Measurements from ENCODE around the gene LRP1B.

Gene LRP1B

DNA sequence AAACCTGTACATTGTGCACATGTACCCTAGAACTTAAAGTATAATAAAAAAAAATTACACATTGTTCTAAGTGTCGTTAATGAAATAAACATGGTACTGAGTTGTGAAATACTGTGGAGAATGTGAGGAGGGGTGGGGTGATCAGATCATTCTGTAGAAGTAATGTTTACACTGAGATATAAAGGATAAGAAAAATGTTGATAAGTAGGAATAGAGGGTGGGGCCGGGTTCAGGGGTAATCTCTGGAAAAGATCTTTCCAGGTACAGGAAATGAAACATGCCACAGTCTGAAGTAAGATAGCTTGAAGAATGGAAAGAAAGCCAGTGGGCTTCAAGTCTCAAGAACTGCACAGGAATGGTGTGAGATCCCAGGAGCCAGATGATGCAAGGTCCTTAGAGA, 1482.4 kb downstream of the LRP1B start:
- H3K9ac ChIP-seq (ENCODE audit: low read length) = no peak overlapping the region
- no peak for DNase-seq
- no peak overlapping the region for H2AFZ ChIP-seq (ENCODE audit: low read length)
- no peaks in the 10 kb centered on the region for H3K9me3 ChIP-seq (replicated peaks; ENCODE audit: insufficient read depth, low read length)
- H3K4me3 ChIP-seq (ENCODE audit: low read length) = no peak overlapping the region
- H4K20me1 ChIP-seq (ENCODE audit: insufficient read depth, low read length) = no peaks in the 10 kb centered on the region
- no peaks in the 10 kb centered on the region for H3K79me2 ChIP-seq (ENCODE audit: low read length)
- TF ChIP-seq, protein P1, sequence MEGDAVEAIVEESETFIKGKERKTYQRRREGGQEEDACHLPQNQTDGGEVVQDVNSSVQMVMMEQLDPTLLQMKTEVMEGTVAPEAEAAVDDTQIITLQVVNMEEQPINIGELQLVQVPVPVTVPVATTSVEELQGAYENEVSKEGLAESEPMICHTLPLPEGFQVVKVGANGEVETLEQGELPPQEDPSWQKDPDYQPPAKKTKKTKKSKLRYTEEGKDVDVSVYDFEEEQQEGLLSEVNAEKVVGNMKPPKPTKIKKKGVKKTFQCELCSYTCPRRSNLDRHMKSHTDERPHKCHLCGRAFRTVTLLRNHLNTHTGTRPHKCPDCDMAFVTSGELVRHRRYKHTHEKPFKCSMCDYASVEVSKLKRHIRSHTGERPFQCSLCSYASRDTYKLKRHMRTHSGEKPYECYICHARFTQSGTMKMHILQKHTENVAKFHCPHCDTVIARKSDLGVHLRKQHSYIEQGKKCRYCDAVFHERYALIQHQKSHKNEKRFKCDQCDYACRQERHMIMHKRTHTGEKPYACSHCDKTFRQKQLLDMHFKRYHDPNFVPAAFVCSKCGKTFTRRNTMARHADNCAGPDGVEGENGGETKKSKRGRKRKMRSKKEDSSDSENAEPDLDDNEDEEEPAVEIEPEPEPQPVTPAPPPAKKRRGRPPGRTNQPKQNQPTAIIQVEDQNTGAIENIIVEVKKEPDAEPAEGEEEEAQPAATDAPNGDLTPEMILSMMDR (IDR thresholded peaks at IDR 0.05; ENCODE audit: low read length) = no peak
- TF ChIP-seq EZH2 (optimal IDR thresholded peaks at IDR 0.05; ENCODE audit: low read depth, low read length) (no peak), EZH2phosphoT487 (IDR thresholded peaks at IDR 0.05; ENCODE audit: low read length) (no peak)
- H3K36me3 ChIP-seq (replicated peaks; ENCODE audit: insufficient read depth, low read length) = no peaks in the 10 kb centered on the region
- no peak overlapping the region for H3K4me2 ChIP-seq (ENCODE audit: low read depth, low read length)
- H3F3A ChIP-seq (ENCODE audit: insufficient read depth, low read length) = no peaks in the 10 kb centered on the region
- H3K4me1 ChIP-seq (ENCODE audit: low read length) = no peaks in the 10 kb centered on the region
- H3K27me3 ChIP-seq (replicated peaks; ENCODE audit: insufficient read depth, low read length) = no peaks in the 10 kb centered on the region
- no peaks in the 10 kb centered on the region for H3K9me2 ChIP-seq (replicated peaks; ENCODE audit: insufficient read depth, low read length)
- no peak overlapping the region for H3K27ac ChIP-seq (ENCODE audit: low read length)

DNA sequence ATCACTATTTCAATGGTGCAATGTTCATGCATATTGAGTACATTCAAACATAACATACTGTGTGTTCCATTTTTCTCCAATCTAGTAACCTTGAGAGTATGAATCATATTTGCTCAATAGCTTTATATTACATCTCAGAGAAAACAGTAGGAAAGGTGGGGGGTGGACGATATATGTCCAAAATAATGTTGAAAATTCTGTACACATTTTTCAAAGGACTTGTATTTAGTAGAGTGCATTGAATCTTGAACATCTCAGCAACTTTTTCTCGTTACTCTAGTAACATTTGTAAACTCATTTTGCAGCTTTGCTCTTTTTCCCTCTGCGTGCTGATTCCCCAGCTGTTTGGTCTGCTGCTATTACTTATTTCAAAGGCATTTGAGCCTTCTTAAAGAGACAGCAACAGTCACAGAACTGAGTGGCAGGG, 1487.0 kb downstream of the LRP1B start:
- Histone ChIP-seq H3K27me3 (replicated peaks; ENCODE audit: insufficient read depth, low read length) (no peaks in the 10 kb centered on the region), H2AFZ (ENCODE audit: low read length) (no peak overlapping the region), H4K20me1 (ENCODE audit: insufficient read depth, low read length) (no peaks in the 10 kb centered on the region), H3K4me3 (ENCODE audit: low read length) (no peak overlapping the region), H3K4me1 (ENCODE audit: low read length) (no peaks in the 10 kb centered on the region), H3K27ac (ENCODE audit: low read length) (no peak overlapping the region), H3K36me3 (replicated peaks; ENCODE audit: insufficient read depth, low read length) (no peaks in the 10 kb centered on the region), H3K9ac (ENCODE audit: low read length) (no peak overlapping the region), H3F3A (ENCODE audit: insufficient read depth, low read length) (no peaks in the 10 kb centered on the region), H3K4me2 (ENCODE audit: low read depth, low read length) (no peak overlapping the region), H3K79me2 (ENCODE audit: low read length) (no peaks in the 10 kb centered on the region), H3K9me2 (replicated peaks; ENCODE audit: insufficient read depth, low read length) (no peaks in the 10 kb centered on the region), H3K9me3 (replicated peaks; ENCODE audit: insufficient read depth, low read length) (no peaks in the 10 kb centered on the region)
- DNase-seq = no peak
- TF ChIP-seq EZH2 (optimal IDR thresholded peaks at IDR 0.05; ENCODE audit: low read depth, low read length) = no peak
- TF ChIP-seq, protein P1 (IDR thresholded peaks at IDR 0.05; ENCODE audit: low read length) = no peak
- TF ChIP-seq EZH2phosphoT487 (IDR thresholded peaks at IDR 0.05; ENCODE audit: low read length) = no peak

DNA sequence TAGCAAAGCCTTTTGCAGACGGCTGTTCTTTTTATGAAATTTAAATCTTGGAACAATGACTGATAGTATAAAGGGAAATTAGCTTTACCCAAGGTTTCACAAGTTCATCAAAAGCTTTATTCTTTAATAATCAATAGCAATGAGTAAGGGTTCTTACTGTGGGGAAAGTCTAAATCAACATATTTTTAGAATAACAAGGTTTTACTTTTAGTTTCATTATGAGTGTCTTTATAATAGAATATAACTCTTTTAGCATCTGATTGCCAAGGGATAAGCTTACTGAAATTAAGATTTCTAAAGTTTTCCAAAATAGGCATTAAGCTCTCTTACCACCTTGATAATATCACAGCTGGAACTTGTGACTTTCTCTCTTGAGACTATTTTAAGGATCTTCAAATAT, 1489.7 kb downstream of the LRP1B start:
- Histone ChIP-seq H3K27me3 (replicated peaks; ENCODE audit: insufficient read depth, low read length) (no peaks in the 10 kb centered on the region), H3K27ac (ENCODE audit: low read length) (no peak overlapping the region), H3K9me2 (replicated peaks; ENCODE audit: insufficient read depth, low read length) (no peaks in the 10 kb centered on the region), H3K36me3 (replicated peaks; ENCODE audit: insufficient read depth, low read length) (no peaks in the 10 kb centered on the region), H4K20me1 (ENCODE audit: insufficient read depth, low read length) (no peaks in the 10 kb centered on the region), H3K79me2 (ENCODE audit: low read length) (no peaks in the 10 kb centered on the region), H3K4me1 (ENCODE audit: low read length) (no peaks in the 10 kb centered on the region), H3F3A (ENCODE audit: insufficient read depth, low read length) (no peaks in the 10 kb centered on the region), H3K9ac (ENCODE audit: low read length) (no peak overlapping the region), H3K9me3 (replicated peaks; ENCODE audit: insufficient read depth, low read length) (no peaks in the 10 kb centered on the region), H3K4me3 (ENCODE audit: low read length) (no peak overlapping the region), H2AFZ (ENCODE audit: low read length) (no peak overlapping the region), H3K4me2 (ENCODE audit: low read depth, low read length) (peak overlapping the region; percentile 40; the same call in 1 of the 2 replicates)
- TF ChIP-seq EZH2 (optimal IDR thresholded peaks at IDR 0.05; ENCODE audit: low read depth, low read length) (no peak), EZH2phosphoT487 (IDR thresholded peaks at IDR 0.05; ENCODE audit: low read length) (no peak)
- TF ChIP-seq, protein P1 (IDR thresholded peaks at IDR 0.05; ENCODE audit: low read length) = no peak
- DNase-seq = no peak
